ENCODE data around the gene NFKBIE.

The NFKBIE gene

GRCh38 chr6:44297063-44298038, 32.0 kb upstream of the NFKBIE start:
- DNase-seq, result peak in 25 of 56 donors; percentile 13 to 66 (median 39)

GRCh38 chr6:44294832-44295791, 29.8 kb upstream of the NFKBIE start:
- DNase-seq, result no peak

GRCh38 chr6:44292661-44293365, 27.5 kb upstream of the NFKBIE start:
- DNase-seq, result no peak

- DNase-seq, result no peak
Measured at GRCh38 chr6:44291841-44292240, 26.5 kb upstream of the NFKBIE start.

GRCh38 chr6:44289726-44290260, 24.4 kb upstream of the NFKBIE start:
- peak in 29 of 56 donors; percentile 9 to 77 (median 46) for DNase-seq

GRCh38 chr6:44286747-44287146, 21.4 kb upstream of the NFKBIE start:
- no peak for DNase-seq

GRCh38 chr6:44286285-44286565, 20.9 kb upstream of the NFKBIE start:
- no peak for DNase-seq

- no peak for DNase-seq
Measured at GRCh38 chr6:44285552-44286284, 20.4 kb upstream of the NFKBIE start.

- no peak for DNase-seq
Measured at GRCh38 chr6:44284867-44285266, 19.5 kb upstream of the NFKBIE start.

- peak in 6 of 56 donors; percentile 12 to 32 (median 28) for DNase-seq
Measured at GRCh38 chr6:44284121-44284520, 18.8 kb upstream of the NFKBIE start.

GRCh38 chr6:44278774-44279697, 13.7 kb upstream of the NFKBIE start:
- peak in 12 of 56 donors; percentile 17 to 51 (median 30) for DNase-seq

GRCh38 chr6:44278315-44278714, 13.0 kb upstream of the NFKBIE start:
- DNase-seq, result no peak

GRCh38 chr6:44277763-44278162, 12.4 kb upstream of the NFKBIE start:
- DNase-seq, result no peak

- DNase-seq, result no peak
Measured at GRCh38 chr6:44276667-44277640, 11.6 kb upstream of the NFKBIE start.

GRCh38 chr6:44275749-44276648, 10.6 kb upstream of the NFKBIE start:
- DNase-seq, result no peak

- DNase-seq, result no peak
Measured at GRCh38 chr6:44275271-44275748, 10.0 kb upstream of the NFKBIE start.

GRCh38 chr6:44273617-44274016, 8.3 kb upstream of the NFKBIE start:
- no peak for DNase-seq

Measured in amygdala (tissue), 56 donors.